SK-N-SH (cell line): Measurements from ENCODE around the gene WBP2NL. TPM values are rescaled to one million over a fixed set of nuclear protein-coding genes. Genes with fewer than 3 reads are reported as not detected.

ENCODE experiments used
- CTCF ChIA-PET: fragments of 300-600, 350-600 bp; formaldehyde crosslinking; extraction: SDS; loops from one replicate; lab custom pipeline; 2021; lab: Yijun Ruan, JAX
- POLR2A ChIA-PET: fragments of 350-600 bp; sonication (Branson Sonifier 250); formaldehyde crosslinking; extraction: SDS; loops from one replicate; lab custom pipeline; 2020; ENCODE audit warnings: antibody characterized with exemption, inconsistent platforms; lab: Yijun Ruan, JAX
- DNase-seq: peaks from one replicate; pipeline ENCODE4 v3.0.0; 2012
- H2AFZ ChIP-seq: fragments of 200-600 bp; sonication (generic); 2 replicates; pipeline ENCODE4 v1.8.1; 2016; ENCODE audit warnings: antibody characterized with exemption, mild to moderate bottlenecking, low read depth
- H3F3A ChIP-seq: fragments of 200-600 bp; sonication (generic); replicated peaks from 2 replicates; pipeline ENCODE3; 2016; ENCODE audit warnings: antibody characterized with exemption, mild to moderate bottlenecking; ENCODE audit not compliant: insufficient read depth
- H3K27ac ChIP-seq, 2 experiments: fragments of 200-500 bp in 1 of 2; fragments of 200-600 bp in 1 of 2; sonication (Bioruptor generic) in 1 of 2; sonication (generic), shearing (Covaris generic) in 1 of 2; 2 replicates each; pipeline versions ENCODE4 v1.5.1 to v1.6.1; 2014 to 2016; ENCODE audit warnings: low read depth in 2 of 2, inconsistent platforms in 1 of 2, low read length in 1 of 2, mild to moderate bottlenecking in 1 of 2, mixed read lengths in 1 of 2
- H3K27me3 ChIP-seq: fragments of 200-600 bp; sonication (generic), shearing (Covaris generic); 2 replicates; pipeline ENCODE4 v1.6.1; 2016; ENCODE audit warnings: mixed run types; ENCODE audit not compliant: insufficient read depth
- H3K36me3 ChIP-seq, 2 experiments: fragments of 200-500 bp in 1 of 2; fragments of 200-600 bp in 1 of 2; sonication (Bioruptor generic) in 1 of 2; sonication (generic) in 1 of 2; replicated peaks in 1 of 2; 2 replicates each; pipeline versions ENCODE3 to v1.5.1; 2014 to 2016; ENCODE audit warnings: low read length in 1 of 2, mild to moderate bottlenecking in 1 of 2; ENCODE audit not compliant: insufficient read depth in 2 of 2, control insufficient read depth in 1 of 2
- H3K4me1 ChIP-seq, 2 experiments: fragments of 200-500 bp in 1 of 2; fragments of 200-600 bp in 1 of 2; sonication (Bioruptor generic) in 1 of 2; sonication (generic), shearing (Covaris generic) in 1 of 2; 2 replicates each; pipeline versions ENCODE4 v1.5.1 to v1.6.1; 2014 to 2016; ENCODE audit warnings: low read depth in 1 of 2, low read length in 1 of 2, mixed run types in 1 of 2; ENCODE audit not compliant: insufficient read depth in 2 of 2, control insufficient read depth in 1 of 2
- H3K4me2 ChIP-seq: fragments of 200-600 bp; sonication (generic), shearing (Covaris generic); 2 replicates; pipeline ENCODE4 v1.6.1; 2017; ENCODE audit warnings: mixed run types
- H3K4me3 ChIP-seq, 2 experiments: fragments of 200-500 bp in 1 of 2; fragments of 200-600 bp in 1 of 2; sonication (Bioruptor generic) in 1 of 2; sonication (generic), shearing (Covaris generic) in 1 of 2; 2 replicates each; pipeline versions ENCODE4 v1.5.1 to v1.8.1; 2014 to 2016; ENCODE audit warnings: low read depth in 2 of 2, inconsistent platforms in 1 of 2, low read length in 1 of 2, mild to moderate bottlenecking in 1 of 2, mixed read lengths in 1 of 2, moderate library complexity in 1 of 2
- H3K79me2 ChIP-seq: fragments of 200-600 bp; sonication (generic); 2 replicates; pipeline ENCODE4 v1.8.1; 2017; ENCODE audit warnings: mild to moderate bottlenecking; ENCODE audit not compliant: insufficient read depth
- H3K9ac ChIP-seq: fragments of 200-600 bp; sonication (generic); 2 replicates; pipeline ENCODE4 v1.6.1; 2017; ENCODE audit warnings: mixed run types
- H3K9me2 ChIP-seq: fragments of 200-600 bp; sonication (generic); 2 replicates; pipeline ENCODE4 v1.6.1; 2017; ENCODE audit warnings: mixed run types
- H3K9me3 ChIP-seq: fragments of 200-600 bp; sonication (generic); 2 replicates; pipeline ENCODE4 v1.6.1; 2017; ENCODE audit warnings: mixed run types, mild to moderate bottlenecking, moderate library complexity
- H4K20me1 ChIP-seq: fragments of 200-600 bp; sonication (generic); 2 replicates; pipeline ENCODE4 v1.6.1; 2017; ENCODE audit warnings: mild to moderate bottlenecking, mixed run types; ENCODE audit not compliant: insufficient read depth
- CHD2 ChIP-seq: fragments of 150-350 bp; IDR thresholded peaks from 2 replicates; pipeline ENCODE4 v1.6.1; 2018; ENCODE audit warnings: low read length; ENCODE audit not compliant: partially characterized antibody
- CTCF ChIP-seq: fragments of 200-600 bp; sonication (generic); IDR thresholded peaks from 2 replicates; pipeline ENCODE4 v1.6.1; 2017; ENCODE audit warnings: antibody characterized with exemption, mild to moderate bottlenecking, moderate library complexity
- ELF1 ChIP-seq: IDR thresholded peaks from 2 replicates; pipeline ENCODE4 v1.4.0; 2012
- EP300 ChIP-seq, 2 experiments: IDR thresholded peaks; 2 replicates each; pipeline versions ENCODE4 v1.4.0 to v1.6.1; 2012; ENCODE audit warnings: borderline replicate concordance in 1 of 2, low read depth in 1 of 2, low read length in 1 of 2
- EZH2phosphoT487 ChIP-seq: fragments of 200-600 bp; sonication (generic); IDR thresholded peaks from 2 replicates; pipeline ENCODE4 v1.6.1; 2017; ENCODE audit warnings: low read depth, mixed run types, mild to moderate bottlenecking, antibody characterized with exemption, moderate library complexity, borderline replicate concordance
- FOSL2 ChIP-seq: IDR thresholded peaks from 2 replicates; pipeline ENCODE4 v1.4.0; 2012; ENCODE audit warnings: low read depth, mild to moderate bottlenecking, moderate library complexity, borderline replicate concordance
- FOXJ3 ChIP-seq: sonication (generic); formaldehyde crosslinking; IDR thresholded peaks from 2 replicates; pipeline ENCODE4 v1.5.1; 2020; ENCODE audit warnings: mild to moderate bottlenecking, missing genetic modification reagents
- GABPA ChIP-seq: IDR thresholded peaks from 2 replicates; pipeline ENCODE4 v1.4.0; 2012; ENCODE audit warnings: low read depth, mild to moderate bottlenecking
- JUND ChIP-seq: IDR thresholded peaks from 2 replicates; pipeline ENCODE4 v1.4.0; 2012
- MAX ChIP-seq: IDR thresholded peaks from 2 replicates; pipeline ENCODE4 v1.4.0; 2012; ENCODE audit warnings: low read depth
- MXI1 ChIP-seq: IDR thresholded peaks from 2 replicates; pipeline ENCODE4 v1.6.1; 2012; ENCODE audit warnings: mild to moderate bottlenecking, low read depth, low read length, improper control_type of control experiment
- POLR2AphosphoS5 ChIP-seq: IDR thresholded peaks from 2 replicates; pipeline ENCODE4 v1.6.1; 2012; ENCODE audit warnings: low read depth, low read length
- RFX5 ChIP-seq: IDR thresholded peaks from 2 replicates; pipeline ENCODE4 v1.6.1; 2012; ENCODE audit warnings: mild to moderate bottlenecking, improper control_type of control experiment, low read length
- RXRA ChIP-seq: IDR thresholded peaks from 2 replicates; pipeline ENCODE4 v1.4.0; 2012; ENCODE audit warnings: low read depth, mild to moderate bottlenecking, borderline replicate concordance
- SIN3A ChIP-seq: IDR thresholded peaks from 2 replicates; pipeline ENCODE4 v1.6.1; 2012; ENCODE audit warnings: low read depth, mild to moderate bottlenecking, low read length, moderate library complexity, borderline replicate concordance
- SMC3 ChIP-seq: IDR thresholded peaks from 2 replicates; pipeline ENCODE4 v1.6.1; 2012; ENCODE audit warnings: low read depth, low read length, improper control_type of control experiment
- TCF12 ChIP-seq: IDR thresholded peaks from 2 replicates; pipeline ENCODE4 v1.4.0; 2012
- TEAD4 ChIP-seq: IDR thresholded peaks from 2 replicates; pipeline ENCODE4 v1.4.0; 2012; ENCODE audit warnings: mild to moderate bottlenecking, borderline replicate concordance; ENCODE audit not compliant: insufficient read depth
- USF2 ChIP-seq: fragments of 150-350 bp; IDR thresholded peaks from 2 replicates; pipeline ENCODE4 v1.6.1; 2017; ENCODE audit warnings: antibody characterized with exemption, low read length, low read depth, borderline replicate concordance
- YY1 ChIP-seq: IDR thresholded peaks from 2 replicates; pipeline ENCODE4 v1.4.0; 2012; ENCODE audit warnings: low read depth, mild to moderate bottlenecking
- WGBS: methylation state at CpG from one replicate; pipeline ENCODE4 v1.1.6; 2017; ENCODE audit warnings: low lambda C conversion rate; 5-methylcytosine and 5-hydroxymethylcytosine counted together
- polyA plus RNA-seq, 3 experiments: library from polyadenylated mRNA; depleted of rRNA; stranded (reverse); fragments of >200 nt; gene quantifications; 2 replicates each; pipeline ENCODE4 v1.2.3, GENCODE V29; 2012

WBP2NL gene
- polyA plus RNA-seq, 1 of the 3 experiments (the other 2 are of a cell fraction): 0.07 TPM

- H3K27ac ChIP-seq: no peak overlapping the region
- no CpG with 5 or more reads among the region's 5 CpGs for WGBS
- no peaks in the 10 kb centered on the region for H3K36me3 ChIP-seq
- no peak for DNase-seq
- H4K20me1 ChIP-seq: no peaks in the 10 kb centered on the region
- H3K9ac ChIP-seq: no peak overlapping the region
- TF ChIP-seq CHD2: no peak
- no peak for TF ChIP-seq POLR2AphosphoS5
- no peak for TF ChIP-seq RFX5
- H3K27me3 ChIP-seq: no peaks in the 10 kb centered on the region
- no peak overlapping the region for H3K4me3 ChIP-seq
- ChIA-PET CTCF (no interaction called here), POLR2A (no interaction called here)
- H3F3A ChIP-seq: no peaks in the 10 kb centered on the region
- H3K79me2 ChIP-seq: no peaks in the 10 kb centered on the region
- no peaks in the 10 kb centered on the region for H3K9me3 ChIP-seq
- no peak overlapping the region for H3K4me2 ChIP-seq
- H3K9me2 ChIP-seq: no peaks in the 10 kb centered on the region
- H3K4me1 ChIP-seq: no peaks in the 10 kb centered on the region
- no peak overlapping the region for H2AFZ ChIP-seq
Measured at GRCh38 chr22:41992496-41992895, 6.1 kb upstream of the WBP2NL start.

GRCh38 chr22:41995211-41995610, 3.4 kb upstream of the WBP2NL start:
- H3K36me3 ChIP-seq: no peaks in the 10 kb centered on the region
- ChIA-PET CTCF (no interaction called here), POLR2A (no interaction called here)
- no peak overlapping the region for H3K27ac ChIP-seq
- 33% methylated on average over 2 of the region's 3 CpGs for WGBS
- no peaks in the 10 kb centered on the region for H3K9me2 ChIP-seq
- H3K9me3 ChIP-seq: no peaks in the 10 kb centered on the region
- no peak overlapping the region for H3K4me2 ChIP-seq
- no peaks in the 10 kb centered on the region for H4K20me1 ChIP-seq
- H2AFZ ChIP-seq: no peak overlapping the region
- H3K4me3 ChIP-seq: no peak overlapping the region
- no peaks in the 10 kb centered on the region for H3F3A ChIP-seq
- H3K9ac ChIP-seq: no peak overlapping the region
- no peak for DNase-seq
- no peaks in the 10 kb centered on the region for H3K79me2 ChIP-seq
- TF ChIP-seq USF2: no peak
- no peak for TF ChIP-seq RXRA
- no peak for TF ChIP-seq EZH2phosphoT487
- TF ChIP-seq SMC3: no peak
- no peak for TF ChIP-seq TCF12
- no peak for TF ChIP-seq JUND
- TF ChIP-seq RFX5: no peak
- TF ChIP-seq FOXJ3 (CRISPR knock-in tag): no peak
- TF ChIP-seq EP300 (IDR thresholded peaks at IDR 0.05; ENCODE audit: borderline replicate concordance in 1 of 2, low read depth in 1 of 2, low read length in 1 of 2): no peak
- no peak for TF ChIP-seq SIN3A
- TF ChIP-seq MXI1: no peak
- TF ChIP-seq FOSL2: no peak
- no peak for TF ChIP-seq GABPA
- TF ChIP-seq TEAD4: no peak
- no peak for TF ChIP-seq CTCF
- TF ChIP-seq YY1: no peak
- TF ChIP-seq ELF1: no peak
- TF ChIP-seq MAX: no peak
- H3K4me1 ChIP-seq: no peaks in the 10 kb centered on the region; a peak in 1 of 4 replicates
- H3K27me3 ChIP-seq: no peaks in the 10 kb centered on the region
